ENCODE data around the gene MXD4.
A peak's percentile ranks its signal among the peaks of the same experiment; 100 is the strongest.

The MXD4 gene

GRCh38 chr4:2262145-2262943 lies 435 bp upstream of the MXD4 start:
- peak; percentile 100 for DNase-seq

- DNase-seq: peak; percentile 68
Measured at GRCh38 chr4:2261110-2261852, 628 bp downstream of the MXD4 start.

GRCh38 chr4:2260344-2261109 lies 1.4 kb downstream of the MXD4 start:
- no peak for DNase-seq

- no peak for DNase-seq
Measured at GRCh38 chr4:2259541-2260343, 2.2 kb downstream of the MXD4 start.

GRCh38 chr4:2259036-2259540 lies 2.8 kb downstream of the MXD4 start:
- DNase-seq: no peak

- DNase-seq: no peak
Measured at GRCh38 chr4:2258091-2259035, 3.5 kb downstream of the MXD4 start.

GRCh38 chr4:2257361-2258081 lies 4.4 kb downstream of the MXD4 start:
- no peak for DNase-seq

- DNase-seq: no peak
Measured at GRCh38 chr4:2256781-2257191, 5.1 kb downstream of the MXD4 start.

- DNase-seq: no peak
Measured at GRCh38 chr4:2256156-2256731, 5.7 kb downstream of the MXD4 start.

GRCh38 chr4:2255501-2256155 lies 6.3 kb downstream of the MXD4 start:
- peak; percentile 38 for DNase-seq

- no peak for DNase-seq
Measured at GRCh38 chr4:2254665-2255500, 7.0 kb downstream of the MXD4 start.

- DNase-seq: no peak
Measured at GRCh38 chr4:2253160-2254084, 8.5 kb downstream of the MXD4 start.

- DNase-seq: no peak
Measured at GRCh38 chr4:2252530-2253091, 9.3 kb downstream of the MXD4 start.

GRCh38 chr4:2251795-2252529 lies 9.9 kb downstream of the MXD4 start:
- DNase-seq: no peak

GRCh38 chr4:2251073-2251794 lies 10.7 kb downstream of the MXD4 start:
- DNase-seq: no peak

Measured in fibroblast of skin of scalp (primary cell).